LNCAP (cell line): ENCODE results near the gene PMM2.

Source experiments
- TF ChIP-seq, protein P1 (sequence below): fragments of 450-650 bp; IDR thresholded peaks from 2 replicates; pipeline ENCODE4 v1.5.1; 2017; ENCODE audit warnings: mild to moderate bottlenecking

PMM2 gene

DNA sequence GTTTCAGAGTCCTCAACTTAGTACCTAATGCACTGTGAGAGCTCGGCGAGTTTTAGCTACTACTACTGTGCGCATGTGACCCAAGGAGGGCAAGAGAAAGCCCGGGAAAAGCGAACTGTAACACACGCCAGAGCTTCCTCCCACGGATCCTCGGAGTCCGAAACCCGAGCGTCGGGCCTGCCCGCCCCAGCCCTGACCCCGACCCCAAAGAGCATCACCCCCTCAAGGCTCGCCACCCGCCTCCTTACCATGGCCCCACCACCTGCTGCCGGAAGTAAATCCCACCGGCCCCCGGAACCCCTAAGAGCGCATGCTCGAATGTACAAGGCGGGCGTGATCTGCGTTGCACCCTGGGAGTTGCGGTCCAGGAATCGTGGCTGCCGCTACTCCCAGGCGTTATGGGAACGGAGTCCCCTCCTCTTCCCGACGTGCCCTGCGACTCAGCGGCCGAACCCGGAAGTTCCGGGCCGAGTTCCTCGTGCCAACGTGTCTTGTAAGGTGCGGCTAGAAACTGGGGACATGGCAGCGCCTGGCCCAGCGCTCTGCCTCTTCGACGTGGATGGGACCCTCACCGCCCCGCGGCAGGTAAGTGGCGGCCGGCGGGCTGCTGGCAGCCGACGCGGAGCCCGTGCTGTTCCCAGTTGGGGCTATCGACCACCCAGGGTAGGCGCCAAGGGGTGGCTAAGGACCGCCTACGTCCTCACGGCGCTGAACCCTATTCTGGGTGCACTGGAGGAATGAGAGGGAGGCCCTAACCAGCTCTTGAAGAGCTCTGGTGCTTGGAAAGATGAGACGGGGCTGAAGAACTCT, at the start of gene PMM2, which contains the start of gene TMEM186:
PMM2 (plus strand) TSS at position 476 of the 810 bp plus-strand sequence; CDS start at position 520, 44 bp downstream.
TMEM186 (minus strand) TSS at position 276 of the 810 bp plus-strand sequence; CDS start at position 251, 25 bp downstream.
- TF ChIP-seq, protein P1, sequence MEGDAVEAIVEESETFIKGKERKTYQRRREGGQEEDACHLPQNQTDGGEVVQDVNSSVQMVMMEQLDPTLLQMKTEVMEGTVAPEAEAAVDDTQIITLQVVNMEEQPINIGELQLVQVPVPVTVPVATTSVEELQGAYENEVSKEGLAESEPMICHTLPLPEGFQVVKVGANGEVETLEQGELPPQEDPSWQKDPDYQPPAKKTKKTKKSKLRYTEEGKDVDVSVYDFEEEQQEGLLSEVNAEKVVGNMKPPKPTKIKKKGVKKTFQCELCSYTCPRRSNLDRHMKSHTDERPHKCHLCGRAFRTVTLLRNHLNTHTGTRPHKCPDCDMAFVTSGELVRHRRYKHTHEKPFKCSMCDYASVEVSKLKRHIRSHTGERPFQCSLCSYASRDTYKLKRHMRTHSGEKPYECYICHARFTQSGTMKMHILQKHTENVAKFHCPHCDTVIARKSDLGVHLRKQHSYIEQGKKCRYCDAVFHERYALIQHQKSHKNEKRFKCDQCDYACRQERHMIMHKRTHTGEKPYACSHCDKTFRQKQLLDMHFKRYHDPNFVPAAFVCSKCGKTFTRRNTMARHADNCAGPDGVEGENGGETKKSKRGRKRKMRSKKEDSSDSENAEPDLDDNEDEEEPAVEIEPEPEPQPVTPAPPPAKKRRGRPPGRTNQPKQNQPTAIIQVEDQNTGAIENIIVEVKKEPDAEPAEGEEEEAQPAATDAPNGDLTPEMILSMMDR = no peak

DNA sequence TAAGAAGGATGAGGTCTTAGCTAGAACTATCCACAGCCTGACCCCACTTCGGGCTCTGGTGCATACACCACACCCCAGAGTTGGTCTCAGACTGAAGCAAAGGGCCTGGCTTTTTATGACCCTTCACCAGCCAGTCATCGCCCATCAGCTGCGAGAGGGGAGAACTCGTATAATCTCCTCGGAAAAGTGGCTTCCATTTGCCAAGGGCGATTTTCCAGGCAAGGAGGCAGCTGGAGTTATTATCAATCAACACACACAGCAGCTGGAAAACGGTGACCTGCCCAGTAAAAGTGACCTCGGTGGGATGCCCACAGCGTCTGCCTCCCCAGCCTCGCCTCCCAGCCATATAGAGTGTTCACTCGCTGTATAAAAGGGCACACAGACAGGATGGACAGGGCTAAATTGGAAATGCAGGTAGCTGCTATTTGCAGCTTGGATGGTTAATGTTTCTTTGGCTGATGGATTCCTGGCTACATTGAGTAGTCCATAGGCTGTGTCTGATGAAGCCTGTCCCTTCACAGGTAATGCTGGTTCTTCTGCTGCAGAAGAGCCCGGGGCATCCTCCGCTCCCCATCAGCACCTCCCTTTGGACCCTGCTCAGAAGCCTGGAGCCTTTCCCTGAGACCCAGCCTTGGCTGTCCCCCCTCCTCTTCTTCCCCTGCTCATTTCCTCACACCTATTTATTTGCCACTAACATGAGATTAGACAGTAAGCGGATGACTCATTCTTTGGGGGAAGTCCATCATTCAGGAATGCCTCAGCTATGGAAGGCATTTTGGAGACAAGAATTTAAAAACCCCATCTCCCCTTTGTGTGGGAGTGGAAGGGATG, 45.9 kb upstream of the PMM2 start:
- TF ChIP-seq, protein P1 = no peak

DNA sequence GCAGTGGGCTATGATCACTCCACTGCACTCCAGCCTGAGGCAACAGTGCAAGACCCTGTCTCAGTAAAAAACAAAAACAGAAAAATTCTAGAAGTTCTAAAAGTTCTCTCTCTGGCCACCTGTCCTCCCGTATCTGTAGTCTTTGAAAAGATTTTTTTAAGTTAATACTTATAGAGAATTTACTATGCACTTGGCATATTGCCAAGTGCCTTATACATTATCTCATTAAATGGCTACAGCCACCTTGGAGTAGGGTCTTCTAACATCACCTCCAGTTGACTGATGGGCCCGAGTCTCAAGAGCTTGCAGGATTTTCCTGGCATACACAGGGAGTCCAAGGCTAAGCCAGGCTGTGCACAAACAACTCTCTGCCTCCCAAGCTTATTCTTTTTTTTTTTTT, 44.9 kb upstream of the PMM2 start:
- TF ChIP-seq, protein P1 = no peak

DNA sequence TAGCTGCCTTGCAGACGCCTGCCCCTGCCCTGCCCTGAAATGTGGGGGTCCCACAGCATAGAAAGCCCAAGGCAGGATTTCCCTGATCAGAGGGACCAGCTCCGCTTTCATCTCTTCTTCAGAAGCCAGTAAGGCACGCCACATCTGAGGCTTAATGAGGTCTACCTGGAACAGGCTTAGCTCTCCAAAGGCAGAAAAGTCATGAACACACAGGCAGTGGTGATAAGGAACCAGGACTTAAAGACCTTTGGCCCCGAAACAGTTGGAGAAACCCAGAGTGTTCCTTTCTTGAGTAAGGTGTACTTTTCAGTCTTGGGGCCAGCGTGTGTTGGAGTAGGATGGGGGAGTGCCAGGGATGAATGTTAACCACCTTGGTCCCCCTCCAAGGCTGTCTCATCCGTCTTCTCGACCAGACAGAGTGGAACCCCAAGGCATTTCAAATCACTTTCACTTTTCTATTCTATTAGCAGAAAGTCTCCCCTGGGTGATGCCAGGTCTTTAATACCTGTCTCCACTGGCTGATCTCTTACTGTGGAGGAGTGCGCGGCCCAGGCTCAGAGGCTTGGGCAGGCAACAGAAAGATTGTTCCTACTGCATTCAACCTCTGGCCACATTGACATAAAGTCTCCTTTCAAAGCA, 44.1 kb upstream of the PMM2 start:
- TF ChIP-seq, protein P1 = no peak

DNA sequence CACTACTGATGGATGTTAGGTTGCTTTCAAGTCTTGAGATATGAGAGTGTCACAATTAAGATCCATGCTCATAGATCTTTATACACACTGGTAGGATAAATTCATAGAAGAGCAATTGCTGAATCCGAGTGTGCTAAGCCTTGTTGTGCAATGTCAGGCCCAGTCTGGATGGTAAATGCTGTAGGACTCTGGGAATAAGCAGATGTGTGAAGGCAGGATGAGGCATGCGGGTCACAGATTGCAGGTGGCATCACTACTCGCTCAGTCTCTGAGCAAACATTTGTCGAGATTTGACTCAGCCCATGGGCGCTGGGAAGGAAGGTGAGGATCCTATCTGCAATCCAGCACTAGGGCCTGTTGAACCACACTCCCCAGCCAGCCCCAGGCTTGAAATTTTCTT, 40.9 kb upstream of the PMM2 start:
- TF ChIP-seq, protein P1 = no peak

DNA sequence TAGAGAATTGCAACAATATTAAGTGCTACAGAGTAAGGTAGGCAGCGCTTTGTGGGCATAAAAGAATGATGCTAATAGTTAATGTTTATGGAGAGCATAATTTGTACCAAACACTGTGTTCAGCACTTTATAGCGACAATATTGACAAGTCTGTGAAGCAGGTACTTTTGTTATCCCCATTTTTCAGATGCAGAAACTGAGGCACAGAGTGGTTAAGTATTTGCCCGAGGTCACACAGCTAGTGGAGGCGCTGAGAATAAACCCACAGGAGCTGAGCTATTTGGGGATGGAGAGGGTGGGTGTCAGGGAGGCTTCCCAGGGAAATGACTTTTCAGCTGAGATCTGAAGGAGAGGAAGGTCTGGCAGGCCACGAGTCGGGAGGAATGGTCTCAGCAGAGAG, 39.6 kb upstream of the PMM2 start:
- TF ChIP-seq, protein P1 = no peak

DNA sequence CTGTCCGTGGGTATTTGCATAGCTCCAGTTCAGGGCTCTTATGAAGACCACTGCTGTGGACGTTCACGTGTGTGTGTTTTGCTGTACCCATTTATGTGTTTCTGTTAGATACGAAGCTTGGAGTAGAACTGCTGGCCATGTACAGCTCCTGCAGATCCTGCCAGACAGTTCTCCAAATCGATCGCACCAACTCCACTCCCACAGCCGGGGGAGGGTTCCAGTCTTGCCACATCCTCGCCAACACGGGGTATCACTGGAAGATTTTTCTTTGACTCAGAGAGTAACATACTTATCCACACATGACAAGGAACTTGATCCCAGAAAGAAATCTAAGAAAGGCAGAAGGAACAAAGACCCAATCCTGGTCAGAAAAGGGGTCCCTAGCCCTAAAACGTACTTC, 37.6 kb upstream of the PMM2 start:
- TF ChIP-seq, protein P1 = no peak
